ENCODE measurements around the gene CREM.

- TF ChIP-seq SPI1 (IDR thresholded peaks at IDR 0.05; ENCODE audit: borderline replicate concordance, low read depth) (no peak), CTCF (IDR thresholded peaks at IDR 0.05; ENCODE audit: insufficient read depth, low read length) (no peak), GABPA (IDR thresholded peaks at IDR 0.05; ENCODE audit: low read depth) (no peak)
Measured at GRCh38 chr10:35185260-35186034, 58.8 kb downstream of the CREM start.
